IMR-90 (cell line): ENCODE results near the gene SPTBN5. TPM values are rescaled to one million over a fixed set of nuclear protein-coding genes. Genes with fewer than 3 reads are reported as not detected.

Source experiments
- ATAC-seq: fragments of 200-7000 bp; cut with Tn5 transposase; 2 replicates; pipeline ENCODE4 v1.9.1; 2020; ENCODE audit warnings: low read depth, mild to moderate bottlenecking, moderate library complexity
- BruUV-seq: library from RNA; stranded (reverse); fragments of 400-500 nt; replicated peaks from 2 replicates; lab custom pipeline; 2021; lab: Mats Ljungman, UMichigan
- CTCF ChIA-PET: fragments of 300-600 bp; formaldehyde crosslinking; extraction: SDS; loops from one replicate; lab custom pipeline; 2021; ENCODE audit warnings: antibody characterized with exemption; lab: Yijun Ruan, JAX
- POLR2A ChIA-PET: fragments of 300-600 bp; sonication (Branson Sonifier 250); formaldehyde crosslinking; loops from one replicate; lab custom pipeline; 2022; ENCODE audit warnings: antibody characterized with exemption; ENCODE audit not compliant: unreplicated experiment; lab: Charles Lee
- DNase-seq: peaks from one replicate; pipeline ENCODE4 v3.0.0; 2013
- H2AFZ ChIP-seq: replicated peaks from 2 replicates; pipeline ENCODE3; 2013; ENCODE audit warnings: low read length, mild to moderate bottlenecking; ENCODE audit not compliant: poor library complexity
- H2AK5ac ChIP-seq: 2 replicates; pipeline ENCODE4 v1.6.1; 2013; ENCODE audit warnings: low read depth, low read length, inconsistent platforms
- H2AK9ac ChIP-seq: replicated peaks from 2 replicates; pipeline ENCODE3; 2013; ENCODE audit warnings: mild to moderate bottlenecking, low read depth, low read length, moderate library complexity; ENCODE audit not compliant: poor library complexity
- H2BK120ac ChIP-seq: 2 replicates; pipeline ENCODE4 v1.6.1; 2013; ENCODE audit warnings: low read depth, low read length, inconsistent platforms
- H2BK15ac ChIP-seq: 3 replicates; pipeline ENCODE4 v1.6.1; 2013; ENCODE audit warnings: low read depth, low read length, inconsistent platforms
- H2BK20ac ChIP-seq: 2 replicates; pipeline ENCODE4 v1.6.1; 2013; ENCODE audit warnings: low read depth, mild to moderate bottlenecking, inconsistent platforms, low read length, moderate library complexity
- H2BK5ac ChIP-seq: 2 replicates; pipeline ENCODE4 v1.6.1; 2013; ENCODE audit warnings: mild to moderate bottlenecking, low read depth, low read length, inconsistent platforms; ENCODE audit not compliant: poor library complexity, severe bottlenecking
- H3K14ac ChIP-seq: replicated peaks from 2 replicates; pipeline ENCODE4 v1.6.1; 2013; ENCODE audit warnings: low read depth, low read length, inconsistent platforms
- H3K18ac ChIP-seq: 2 replicates; pipeline ENCODE4 v1.6.1; 2013; ENCODE audit warnings: low read depth, low read length, control low read depth
- H3K23ac ChIP-seq: 2 replicates; pipeline ENCODE4 v1.6.1; 2013; ENCODE audit warnings: low read depth, low read length, inconsistent platforms
- H3K27ac ChIP-seq: 2 replicates; pipeline ENCODE4 v1.5.1; 2013; ENCODE audit warnings: mild to moderate bottlenecking, control low read depth, low read length; ENCODE audit not compliant: insufficient read depth
- H3K27me3 ChIP-seq: 2 replicates; pipeline ENCODE4 v1.6.1; 2013; ENCODE audit warnings: low read length; ENCODE audit not compliant: control insufficient read depth, insufficient read depth
- H3K36me3 ChIP-seq: 2 replicates; pipeline ENCODE4 v1.6.1; 2013; ENCODE audit warnings: low read length, mixed read lengths; ENCODE audit not compliant: control insufficient read depth, insufficient read depth
- H3K4ac ChIP-seq: 2 replicates; pipeline ENCODE4 v1.6.1; 2013; ENCODE audit warnings: low read depth, low read length, inconsistent platforms
- H3K4me1 ChIP-seq: 2 replicates; pipeline ENCODE4 v1.6.1; 2013; ENCODE audit warnings: low read length, mixed read lengths; ENCODE audit not compliant: control insufficient read depth, insufficient read depth
- H3K4me2 ChIP-seq: 2 replicates; pipeline ENCODE4 v1.6.1; 2013; ENCODE audit warnings: low read depth, mild to moderate bottlenecking, control low read depth, low read length, moderate library complexity
- H3K4me3 ChIP-seq: 2 replicates; pipeline ENCODE4 v1.5.1; 2013; ENCODE audit warnings: low read depth, mild to moderate bottlenecking, control low read depth, low read length, moderate library complexity; ENCODE audit not compliant: insufficient read depth
- H3K56ac ChIP-seq: 2 replicates; pipeline ENCODE4 v1.6.1; 2013; ENCODE audit warnings: low read length, inconsistent platforms; ENCODE audit not compliant: insufficient read depth; ENCODE audit errors: extremely low read depth
- H3K79me1 ChIP-seq, 2 experiments: 2 replicates each; pipeline ENCODE4 v1.6.1; 2013; ENCODE audit warnings: low read length in 2 of 2, inconsistent platforms in 1 of 2, low read depth in 1 of 2
- H3K9ac ChIP-seq: 2 replicates; pipeline ENCODE4 v1.6.1; 2013; ENCODE audit warnings: low read depth, low read length, control low read depth
- H3K9me1 ChIP-seq: 2 replicates; pipeline ENCODE4 v1.6.1; 2013; ENCODE audit warnings: low read length, inconsistent platforms; ENCODE audit not compliant: insufficient read depth
- H3K9me3 ChIP-seq: 2 replicates; pipeline ENCODE4 v1.6.1; 2013; ENCODE audit warnings: low read length; ENCODE audit not compliant: control insufficient read depth, insufficient read depth
- H4K20me1 ChIP-seq: 2 replicates; pipeline ENCODE4 v1.6.1; 2013; ENCODE audit warnings: low read length, inconsistent platforms; ENCODE audit not compliant: insufficient read depth
- H4K5ac ChIP-seq: 2 replicates; pipeline ENCODE4 v1.6.1; 2013; ENCODE audit warnings: mild to moderate bottlenecking, low read depth, low read length, control low read depth
- H4K8ac ChIP-seq, 2 experiments: 2 replicates each; pipeline ENCODE4 v1.6.1; 2013; ENCODE audit warnings: low read depth in 2 of 2, low read length in 2 of 2, control low read depth in 1 of 2, inconsistent platforms in 1 of 2
- H4K91ac ChIP-seq: 2 replicates; pipeline ENCODE4 v1.6.1; 2013; ENCODE audit warnings: low read depth, low read length, inconsistent platforms; ENCODE audit not compliant: insufficient read depth
- BHLHE40 ChIP-seq: fragments of 150-350 bp; IDR thresholded peaks from 2 replicates; pipeline ENCODE4 v1.6.1; 2016; ENCODE audit warnings: mild to moderate bottlenecking, low read depth, low read length
- ELK1 ChIP-seq: fragments of 150-350 bp; IDR thresholded peaks from 2 replicates; pipeline ENCODE4 v1.6.1; 2016; ENCODE audit warnings: low read depth, mild to moderate bottlenecking, low read length, moderate library complexity, borderline replicate concordance
- FOS ChIP-seq: fragments of 150-350 bp; IDR thresholded peaks from 2 replicates; pipeline ENCODE4 v1.6.1; 2016; ENCODE audit warnings: low read depth, low read length
- MAFK ChIP-seq: IDR thresholded peaks from 2 replicates; pipeline ENCODE4 v1.6.1; 2012; ENCODE audit warnings: low read depth, low read length, improper control_type of control experiment
- MAZ ChIP-seq: IDR thresholded peaks from 2 replicates; pipeline ENCODE4 v1.6.1; 2012; ENCODE audit warnings: low read depth, mild to moderate bottlenecking, low read length, improper control_type of control experiment, moderate library complexity, borderline replicate concordance
- NFE2L2 ChIP-seq: fragments of 150-350 bp; IDR thresholded peaks from 2 replicates; pipeline ENCODE4 v1.6.1; 2016; ENCODE audit warnings: low read depth, mild to moderate bottlenecking, low read length
- POLR2A ChIP-seq: IDR thresholded peaks from 2 replicates; pipeline ENCODE4 v1.6.1; 2012; ENCODE audit warnings: mild to moderate bottlenecking, low read depth, low read length
- USF2 ChIP-seq: fragments of 150-350 bp; IDR thresholded peaks from 2 replicates; pipeline ENCODE4 v1.6.1; 2017; ENCODE audit warnings: mild to moderate bottlenecking, antibody characterized with exemption, low read length, low read depth
- WGBS, 2 experiments: methylation state at CpG; one replicate each; pipeline versions ENCODE4 v1.1.5 to v1.1.7; 2013; ENCODE audit warnings: missing lambda C conversion rate in 2 of 2; ENCODE audit not compliant: insufficient read length in 1 of 2; ENCODE audit errors: extremely low coverage in 2 of 2; 5-methylcytosine and 5-hydroxymethylcytosine counted together
- dilution Hi-C: fragments of 300-500 bp; cut with HindIII; formaldehyde crosslinking; loops from one replicate; pipeline ENCODE4 v1.14.3; 2018; ENCODE audit warnings: low sequenced_read_pairs; ENCODE audit not compliant: unreplicated experiment
- in situ Hi-C: fragments of 300-500 bp; cut with MboI; formaldehyde crosslinking; loops from 3 replicates; pipeline ENCODE4 v1.14.3; 2019; ENCODE audit warnings: low sequenced_read_pairs, inconsistent platforms, mixed read lengths
- intact Hi-C: fragments of 100-400 bp; cut with micrococcal nuclease; formaldehyde crosslinking; loops from 2 replicates; pipeline ENCODE4 v1.10.0; 2022
- polyA plus RNA-seq, 3 experiments: library from polyadenylated mRNA; depleted of rRNA; stranded (reverse); fragments of >200 nt; gene quantifications; 2 replicates each; pipeline ENCODE4 v1.2.3, GENCODE V29; 2012; ENCODE audit warnings: low replicate concordance in 1 of 3
- total RNA-seq: library from RNA; depleted of rRNA; stranded (reverse); fragments of >200 nt; gene quantifications from 2 replicates; pipeline ENCODE4 v1.2.3, GENCODE V29; 2012
- TF ChIP-seq, protein P1 (sequence below): conservative IDR thresholded peaks from 2 replicates; pipeline ENCODE4 v1.5.1; 2012; ENCODE audit warnings: mild to moderate bottlenecking, low read depth, low read length, improper control_type of control experiment

Gene SPTBN5
- total and polyA plus RNA-seq, 2 of the 4 experiments (the other 2 are of a cell fraction): under 0.01 to 0.38 TPM

- H3K36me3 ChIP-seq: no peaks in the 10 kb centered on the region
- no peaks in the 10 kb centered on the region for H3K79me1 ChIP-seq
- H3K4me2 ChIP-seq: no peak overlapping the region
- no peak overlapping the region for H2AFZ ChIP-seq
- WGBS, 2 experiments: 100% methylated on average over 1 of the region's 9 CpGs; no CpG with 5 or more reads in 1 of the 2 experiments
- dilution Hi-C loops (no loop called here), intact Hi-C loops (no loop called here), in situ Hi-C loops (no loop called here)
- no peak overlapping the region for H4K8ac ChIP-seq
- DNase-seq (no peak), ATAC-seq (no peak)
- peaks cover 34% of the 10 kb centered on the region for H3K27me3 ChIP-seq
- H2BK15ac ChIP-seq: no peak overlapping the region
- no peak overlapping the region for H3K4me3 ChIP-seq
- no TSS peak for BruUV-seq
- no peak overlapping the region for H3K56ac ChIP-seq
- no peak overlapping the region for H3K14ac ChIP-seq
- no peaks in the 10 kb centered on the region for H3K9me3 ChIP-seq
- no peaks in the 10 kb centered on the region for H3K4me1 ChIP-seq
- no peak overlapping the region for H4K91ac ChIP-seq
- no peak overlapping the region for H3K18ac ChIP-seq
- H2BK20ac ChIP-seq: no peak overlapping the region
- H2BK120ac ChIP-seq: no peak overlapping the region
- ChIA-PET POLR2A (no interaction called here), CTCF (no interaction called here)
- H3K23ac ChIP-seq: no peak overlapping the region
- no peak overlapping the region for H3K4ac ChIP-seq
- H4K5ac ChIP-seq: no peak overlapping the region
- H2AK9ac ChIP-seq: peak overlapping the region; percentile 66
- TF ChIP-seq MAFK (no peak), ELK1 (no peak), POLR2A (no peak), FOS (no peak), NFE2L2 (no peak), USF2 (no peak), BHLHE40 (no peak), MAZ (no peak)
- TF ChIP-seq, protein P1, sequence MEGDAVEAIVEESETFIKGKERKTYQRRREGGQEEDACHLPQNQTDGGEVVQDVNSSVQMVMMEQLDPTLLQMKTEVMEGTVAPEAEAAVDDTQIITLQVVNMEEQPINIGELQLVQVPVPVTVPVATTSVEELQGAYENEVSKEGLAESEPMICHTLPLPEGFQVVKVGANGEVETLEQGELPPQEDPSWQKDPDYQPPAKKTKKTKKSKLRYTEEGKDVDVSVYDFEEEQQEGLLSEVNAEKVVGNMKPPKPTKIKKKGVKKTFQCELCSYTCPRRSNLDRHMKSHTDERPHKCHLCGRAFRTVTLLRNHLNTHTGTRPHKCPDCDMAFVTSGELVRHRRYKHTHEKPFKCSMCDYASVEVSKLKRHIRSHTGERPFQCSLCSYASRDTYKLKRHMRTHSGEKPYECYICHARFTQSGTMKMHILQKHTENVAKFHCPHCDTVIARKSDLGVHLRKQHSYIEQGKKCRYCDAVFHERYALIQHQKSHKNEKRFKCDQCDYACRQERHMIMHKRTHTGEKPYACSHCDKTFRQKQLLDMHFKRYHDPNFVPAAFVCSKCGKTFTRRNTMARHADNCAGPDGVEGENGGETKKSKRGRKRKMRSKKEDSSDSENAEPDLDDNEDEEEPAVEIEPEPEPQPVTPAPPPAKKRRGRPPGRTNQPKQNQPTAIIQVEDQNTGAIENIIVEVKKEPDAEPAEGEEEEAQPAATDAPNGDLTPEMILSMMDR: no peak
- H3K27ac ChIP-seq: no peak overlapping the region
- no peak overlapping the region for H2BK5ac ChIP-seq
- no peak overlapping the region for H3K9ac ChIP-seq
- no peaks in the 10 kb centered on the region for H3K9me1 ChIP-seq
- H2AK5ac ChIP-seq: no peak overlapping the region
- no peaks in the 10 kb centered on the region for H4K20me1 ChIP-seq
Measured at GRCh38 chr15:41857316-41857715, 36.5 kb downstream of the SPTBN5 start.
